GM12878 (cell line): Measurements from ENCODE around the gene ERFL. TPM values are rescaled to one million over a fixed set of nuclear protein-coding genes. Genes with fewer than 3 reads are reported as not detected.

ENCODE experiments used
- CBFB ChIP-seq: IDR thresholded peaks from 2 replicates; pipeline ENCODE4 v1.6.1; 2016; ENCODE audit warnings: antibody characterized with exemption, low read depth
- EGR1 ChIP-seq, 2 experiments: IDR thresholded peaks; 1 replicate in 1 of 2; 2 replicates in 1 of 2; pipeline ENCODE4 v1.6.1; 2011 to 2012; ENCODE audit warnings: low read depth in 2 of 2, low read length in 2 of 2, borderline replicate concordance in 1 of 2, mild to moderate bottlenecking in 1 of 2, moderate library complexity in 1 of 2
- ELK1 ChIP-seq: IDR thresholded peaks from 2 replicates; pipeline ENCODE4 v1.6.1; 2012; ENCODE audit warnings: low read depth, low read length, improper control_type of control experiment
- ESRRA ChIP-seq: IDR thresholded peaks from 2 replicates; pipeline ENCODE4 v1.6.1; 2012; ENCODE audit warnings: mild to moderate bottlenecking, low read length, improper control_type of control experiment
- EZH2 ChIP-seq: IDR thresholded peaks from 2 replicates; pipeline ENCODE4 v1.6.1; 2012; ENCODE audit warnings: low read depth, mild to moderate bottlenecking, control low read depth, inconsistent platforms, low read length, borderline replicate concordance; ENCODE audit not compliant: control insufficient read depth
- GATAD2B ChIP-seq: fragments of 450-650 bp; conservative IDR thresholded peaks from 2 replicates; pipeline ENCODE4 v1.6.1; 2017; ENCODE audit warnings: low read depth, mild to moderate bottlenecking, moderate library complexity
- HCFC1 ChIP-seq: fragments of 150-350 bp; IDR thresholded peaks from 2 replicates; pipeline ENCODE4 v1.6.1; 2014; ENCODE audit warnings: low read length
- IRF3 ChIP-seq: fragments of 450-650 bp; IDR thresholded peaks from 2 replicates; pipeline ENCODE4 v1.6.1; 2014; ENCODE audit warnings: mild to moderate bottlenecking
- MEF2A ChIP-seq: IDR thresholded peaks from 2 replicates; pipeline ENCODE4 v1.6.1; 2011; ENCODE audit warnings: low read depth, mild to moderate bottlenecking, low read length, moderate library complexity; ENCODE audit not compliant: insufficient read depth
- MTA3 ChIP-seq: IDR thresholded peaks from 2 replicates; pipeline ENCODE4 v1.6.1; 2012; ENCODE audit warnings: low read length, inconsistent platforms, borderline replicate concordance
- POU2F2 ChIP-seq: IDR thresholded peaks from 3 replicates; pipeline ENCODE4 v1.6.1; 2011; ENCODE audit warnings: low read depth, mild to moderate bottlenecking, low read length, borderline replicate concordance
- PRDM15 ChIP-seq: fragments of 450-650 bp; formaldehyde crosslinking; IDR thresholded peaks from 2 replicates; pipeline ENCODE4 v1.4.0; 2020; ENCODE audit warnings: mild to moderate bottlenecking, moderate library complexity
- RAD51 ChIP-seq: fragments of 450-650 bp; IDR thresholded peaks from 2 replicates; pipeline ENCODE4 v1.6.1; 2016; ENCODE audit warnings: moderate library complexity, mild to moderate bottlenecking, inconsistent platforms
- RB1 ChIP-seq: fragments of 450-650 bp; formaldehyde crosslinking; IDR thresholded peaks from 2 replicates; pipeline ENCODE4 v1.6.1; 2017; ENCODE audit warnings: mild to moderate bottlenecking, borderline replicate concordance
- RBBP5 ChIP-seq: fragments of 200-600 bp; sonication (generic); conservative IDR thresholded peaks from 2 replicates; pipeline ENCODE4 v1.6.1; 2016
- RFX5 ChIP-seq: IDR thresholded peaks from 2 replicates; pipeline ENCODE4 v1.6.1; 2011; ENCODE audit warnings: low read depth, low read length, improper control_type of control experiment
- STAT3 ChIP-seq: IDR thresholded peaks from 2 replicates; pipeline ENCODE4 v1.6.1; 2011; ENCODE audit warnings: low read depth, low read length, improper control_type of control experiment
- SUPT20H ChIP-seq: IDR thresholded peaks from 2 replicates; pipeline ENCODE4 v1.6.1; 2011; ENCODE audit warnings: low read depth, mild to moderate bottlenecking, low read length, moderate library complexity, borderline replicate concordance; ENCODE audit not compliant: control insufficient read depth
- SUZ12 ChIP-seq: fragments of 200-600 bp; sonication (generic); IDR thresholded peaks from one replicate; pipeline ENCODE4 v1.6.1; 2018; ENCODE audit warnings: antibody characterized with exemption, mild to moderate bottlenecking; ENCODE audit not compliant: unreplicated experiment
- ZBTB33 ChIP-seq: fragments of 450-650 bp; IDR thresholded peaks from 2 replicates; pipeline ENCODE4 v1.6.1; 2017; ENCODE audit warnings: mild to moderate bottlenecking
- ZNF207 ChIP-seq: fragments of 450-650 bp; IDR thresholded peaks from 2 replicates; pipeline ENCODE4 v1.6.1; 2014; ENCODE audit warnings: antibody characterized with exemption, mild to moderate bottlenecking, borderline replicate concordance
- ZNF217 ChIP-seq: fragments of 450-650 bp; IDR thresholded peaks from 2 replicates; pipeline ENCODE4 v1.6.1; 2017; ENCODE audit warnings: antibody characterized with exemption, mild to moderate bottlenecking
- ZSCAN29 ChIP-seq: fragments of 450-650 bp; IDR thresholded peaks from 2 replicates; pipeline ENCODE4 v1.6.1; 2017; ENCODE audit warnings: mild to moderate bottlenecking, moderate library complexity
- polyA plus RNA-seq, 11 experiments: library from polyadenylated mRNA; depleted of rRNA in 4 of 11; unstranded in 6 of 11; stranded (reverse) in 5 of 11; fragments of >200 nt; fragmentation: Nextera tagmentation in 4 of 11; fragmentation: Illumina TruSeq in 1 of 11; extraction: Ambion mirVana in 4 of 11; extraction: Trizol in 1 of 11; gene quantifications; 1 replicate in 1 of 11; 2 replicates in 10 of 11; pipeline versions ENCODE4 v1.2.1 to v1.2.3, GENCODE V29; 2011 to 2016; ENCODE audit warnings: inconsistent platforms in 2 of 11, missing spikeins in 2 of 11, low read depth in 1 of 11
- total RNA-seq, 4 experiments: library from RNA; depleted of rRNA in 3 of 4; stranded (reverse); fragments of >200 nt in 3 of 4; fragmentation: Illumina TruSeq in 1 of 4; extraction: Trizol in 1 of 4; gene quantifications; 2 replicates each; pipeline versions ENCODE4 v1.2.1 to v1.2.3, GENCODE V29; 2013 to 2021

Gene ERFL
- total and polyA plus RNA-seq, 10 of the 15 experiments (the other 5 are each of a cell fraction or from before 2014, with no cell fraction given) = 0.04 to 0.10 (median 0.05) TPM; not detected in 7

GRCh38 chr19:41887711-41888382 lies 40.4 kb downstream of the ERFL start (continued):
- TF ChIP-seq PRDM15 (CRISPR knock-in tag) (no peak), ZSCAN29 (no peak), RB1 (no peak), EGR1 (IDR thresholded peaks at IDR 0.05; ENCODE audit: borderline replicate concordance in 1 of 2, low read depth in 2 of 2, low read length in 2 of 2) (peak in 1 of 2 experiments; percentile 78; a peak in 2 of 3 replicates), HCFC1 (no peak), GATAD2B (0 out of 2 replicates have a peak, but pooled peaks have one; percentile 63), RBBP5 (no peak), ZBTB33 (no peak), CBFB (0 out of 2 replicates have a peak, but pooled peaks have one; percentile 13), MEF2A (no peak), MTA3 (no peak; the same call in 1 of the 2 replicates), ESRRA (peak; percentile 74; the same call in 1 of the 2 replicates), ELK1 (no peak; the same call in 1 of the 2 replicates), EZH2 (no peak), RAD51 (no peak), ZNF207 (no peak; the same call in 1 of the 2 replicates), SUZ12 (no peak), ZNF217 (no peak), IRF3 (no peak), SUPT20H (no peak), STAT3 (no peak), RFX5 (no peak), POU2F2 (0 out of 3 replicates have a peak, but pooled peaks have one; percentile 1)
